IPS-15b (cell line): ENCODE data around the gene GMCL1.
"Not testable (repeated sequence)": the region's sequence is repeated elsewhere in the genome, so short reads cannot be mapped to it uniquely, and the experiment has no call there.

Source experiments
- H3K27me3 ChIP-seq: one replicate; pipeline ENCODE4 v1.6.1; 2013; ENCODE audit warnings: low read length; ENCODE audit not compliant: control insufficient read depth, insufficient read depth
- H3K36me3 ChIP-seq: one replicate; pipeline ENCODE4 v1.6.1; 2013; ENCODE audit warnings: low read length; ENCODE audit not compliant: control insufficient read depth, insufficient read depth
- H3K4me1 ChIP-seq: one replicate; pipeline ENCODE4 v1.6.1; 2013; ENCODE audit warnings: mild to moderate bottlenecking, low read length; ENCODE audit not compliant: control insufficient read depth, insufficient read depth
- H3K4me3 ChIP-seq: one replicate; pipeline ENCODE4 v1.5.1; 2013; ENCODE audit warnings: low read depth, low read length
- H3K9ac ChIP-seq: one replicate; pipeline ENCODE4 v1.6.1; 2013; ENCODE audit warnings: low read depth, mild to moderate bottlenecking, low read length
- H3K9me3 ChIP-seq: one replicate; pipeline ENCODE4 v1.6.1; 2013; ENCODE audit warnings: mild to moderate bottlenecking, low read length; ENCODE audit not compliant: control insufficient read depth, insufficient read depth

Gene GMCL1

GRCh38 chr2:69797235-69797634, 32.2 kb upstream of the GMCL1 start:
- Histone ChIP-seq H3K9ac (no peak overlapping the region), H3K36me3 (peaks cover 2% of the 10 kb centered on the region), H3K27me3 (no peaks in the 10 kb centered on the region), H3K9me3 (no peaks in the 10 kb centered on the region), H3K4me3 (no peak overlapping the region), H3K4me1 (peaks cover 13% of the 10 kb centered on the region)

- Histone ChIP-seq H3K36me3 (peaks cover 2% of the 10 kb centered on the region), H3K4me3 (no peak overlapping the region), H3K4me1 (peaks cover 13% of the 10 kb centered on the region), H3K27me3 (no peaks in the 10 kb centered on the region), H3K9ac (no peak overlapping the region), H3K9me3 (no peaks in the 10 kb centered on the region)
Measured at GRCh38 chr2:69797836-69798289, 31.6 kb upstream of the GMCL1 start.

DNA sequence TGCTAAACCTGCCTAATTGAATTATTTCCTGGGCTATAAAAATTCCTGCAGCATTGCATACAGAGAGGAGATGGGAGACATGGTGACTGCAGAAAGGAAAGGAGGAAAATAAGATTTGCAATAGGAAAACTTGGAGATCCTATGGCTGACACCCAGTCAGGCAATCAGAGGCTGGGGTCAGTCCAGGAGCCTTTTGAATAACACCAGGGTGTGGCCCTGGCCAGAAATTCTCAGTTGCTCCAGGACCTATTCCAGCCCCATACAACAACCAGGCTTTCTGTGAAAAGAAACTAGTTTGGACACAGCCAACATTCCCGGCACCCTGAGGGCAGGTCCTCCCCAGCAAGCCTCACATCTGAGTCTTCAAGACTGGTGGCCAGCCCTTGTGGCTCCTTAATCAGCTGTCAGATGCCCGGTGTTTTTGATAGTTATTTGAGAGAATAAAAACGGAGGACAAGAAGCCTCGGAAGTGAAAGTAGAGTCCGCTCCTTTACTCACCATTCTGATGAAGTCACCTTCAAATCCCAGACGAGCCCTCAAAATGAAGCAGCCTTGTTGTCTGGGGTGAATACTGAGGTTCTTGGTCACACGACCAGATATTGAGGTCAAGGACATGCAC, 31.1 kb upstream of the GMCL1 start:
- Histone ChIP-seq H3K4me3 (no peak overlapping the region), H3K27me3 (no peaks in the 10 kb centered on the region), H3K9me3 (no peaks in the 10 kb centered on the region), H3K9ac (no peak overlapping the region), H3K36me3 (peaks cover 2% of the 10 kb centered on the region), H3K4me1 (peaks cover 13% of the 10 kb centered on the region)

DNA sequence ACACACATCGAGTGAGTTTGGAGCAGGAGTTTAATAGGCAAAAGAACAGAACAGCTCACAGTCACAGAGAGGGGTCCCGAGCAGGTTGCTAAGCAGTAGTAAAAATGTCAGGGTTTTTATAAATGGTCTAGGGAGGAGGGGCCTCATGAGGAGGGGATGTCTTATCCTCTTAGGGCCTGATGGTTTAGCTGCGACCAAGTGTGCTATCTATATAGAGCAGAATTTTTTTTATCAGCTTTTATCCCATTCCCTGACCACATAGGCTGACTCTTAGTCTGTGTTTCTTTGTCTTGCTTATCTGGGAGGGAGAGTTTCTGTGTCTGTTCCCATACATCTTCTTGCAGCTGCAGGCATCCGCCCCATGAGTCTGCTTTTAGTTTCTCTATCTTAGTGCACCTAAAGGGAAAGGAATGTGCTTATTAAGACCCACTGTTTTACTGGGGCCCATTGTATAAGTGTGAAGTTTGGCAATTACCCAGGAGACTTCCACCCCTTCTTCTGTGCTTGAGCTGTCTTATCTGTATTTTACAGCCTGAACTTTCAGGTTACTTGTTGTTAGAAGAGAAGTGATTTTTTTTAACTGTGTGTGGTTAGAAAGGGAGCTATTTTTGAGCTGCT, 30.4 kb upstream of the GMCL1 start:
- Histone ChIP-seq H3K36me3 (peaks cover 2% of the 10 kb centered on the region), H3K4me3 (no peak overlapping the region), H3K9me3 (no peaks in the 10 kb centered on the region), H3K9ac (no peak overlapping the region), H3K27me3 (no peaks in the 10 kb centered on the region), H3K4me1 (peaks cover 13% of the 10 kb centered on the region)

DNA sequence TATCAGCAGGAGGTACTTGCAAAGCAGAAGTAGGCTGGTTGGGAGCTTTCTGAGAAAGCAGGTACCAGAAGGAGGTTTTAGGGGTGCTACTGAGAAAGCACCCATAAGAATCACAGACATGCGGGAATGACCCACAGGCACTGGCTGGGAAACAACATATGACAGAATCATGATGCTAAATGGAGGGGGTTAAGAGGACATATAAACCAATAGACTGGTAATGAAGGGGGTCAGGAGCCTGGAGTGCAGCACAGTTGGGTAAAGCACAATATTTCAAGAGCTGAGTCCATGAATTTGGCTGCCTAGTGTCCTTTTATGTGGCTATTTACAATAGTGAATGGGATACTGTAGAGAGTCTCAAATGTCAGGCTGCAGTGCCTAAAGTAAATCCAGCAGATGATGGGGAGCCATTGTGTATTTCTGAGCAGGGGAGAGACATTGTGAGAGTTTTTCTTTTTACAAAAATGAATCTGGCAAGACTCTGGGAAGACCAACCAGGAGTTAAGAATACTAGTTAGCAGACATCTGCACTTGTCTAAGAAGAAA, 27.6 kb upstream of the GMCL1 start:
- Histone ChIP-seq H3K4me1 (peaks cover 13% of the 10 kb centered on the region), H3K36me3 (peaks cover 2% of the 10 kb centered on the region), H3K9me3 (no peaks in the 10 kb centered on the region), H3K27me3 (no peaks in the 10 kb centered on the region), H3K9ac (no peak overlapping the region), H3K4me3 (no peak overlapping the region)

- not testable (repeated sequence) for H3K4me3 ChIP-seq, H3K36me3 ChIP-seq, H3K9me3 ChIP-seq, H3K9ac ChIP-seq, H3K27me3 ChIP-seq
- H3K4me1 ChIP-seq: peaks cover 12% of the 10 kb centered on the region
Measured at GRCh38 chr2:69802781-69803367, 26.6 kb upstream of the GMCL1 start.

DNA sequence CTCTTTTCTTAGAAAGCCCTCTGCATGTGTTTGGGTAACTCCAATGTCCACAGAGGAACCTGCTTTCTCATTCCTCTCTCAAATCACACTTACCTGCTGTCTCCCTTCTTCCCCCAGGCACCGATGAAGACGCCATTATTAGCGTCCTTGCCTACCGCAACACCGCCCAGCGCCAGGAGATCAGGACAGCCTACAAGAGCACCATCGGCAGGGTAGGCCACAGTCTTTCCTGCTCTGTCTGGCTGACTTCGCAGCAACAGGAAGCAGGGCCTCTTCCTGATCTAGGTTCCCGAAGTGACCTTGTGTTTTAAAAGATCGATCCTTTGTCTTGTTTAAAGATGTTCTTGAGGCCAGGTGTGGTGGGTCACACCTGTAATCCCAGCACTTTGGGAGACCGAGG, 25.0 kb upstream of the GMCL1 start:
- no peaks in the 10 kb centered on the region for H3K27me3 ChIP-seq
- no peaks in the 10 kb centered on the region for H3K36me3 ChIP-seq
- no peak overlapping the region for H3K9ac ChIP-seq
- H3K4me3 ChIP-seq: no peak overlapping the region
- no peaks in the 10 kb centered on the region for H3K9me3 ChIP-seq
- no peaks in the 10 kb centered on the region for H3K4me1 ChIP-seq

DNA sequence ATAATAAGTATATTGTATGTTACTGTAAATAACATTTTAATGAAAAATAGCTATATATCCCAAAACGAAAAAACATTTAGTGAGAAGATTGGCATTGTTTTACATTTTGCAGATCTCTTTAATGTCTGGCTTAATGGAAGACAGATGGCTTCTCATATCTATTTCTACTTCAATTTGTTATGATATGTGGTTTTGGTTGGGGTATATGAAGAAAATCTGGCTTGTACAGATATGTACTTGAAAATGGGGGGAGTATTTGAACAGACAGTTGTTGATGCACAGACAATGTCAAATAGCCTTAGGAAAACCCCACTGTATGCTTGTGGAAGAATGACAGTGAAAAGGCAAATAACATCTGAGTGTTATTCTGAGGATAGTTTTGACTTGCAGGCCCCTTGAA, 23.6 kb upstream of the GMCL1 start:
- no peaks in the 10 kb centered on the region for H3K9me3 ChIP-seq
- H3K4me1 ChIP-seq: no peaks in the 10 kb centered on the region
- H3K4me3 ChIP-seq: no peak overlapping the region
- H3K36me3 ChIP-seq: no peaks in the 10 kb centered on the region
- H3K27me3 ChIP-seq: no peaks in the 10 kb centered on the region
- no peak overlapping the region for H3K9ac ChIP-seq

- no peak overlapping the region for H3K4me3 ChIP-seq
- no peaks in the 10 kb centered on the region for H3K27me3 ChIP-seq
- H3K4me1 ChIP-seq: no peaks in the 10 kb centered on the region
- no peak overlapping the region for H3K9ac ChIP-seq
- H3K36me3 ChIP-seq: no peaks in the 10 kb centered on the region
- no peaks in the 10 kb centered on the region for H3K9me3 ChIP-seq
Measured at GRCh38 chr2:69807821-69808540, 21.5 kb upstream of the GMCL1 start.

- no peak overlapping the region for H3K4me3 ChIP-seq
- H3K36me3 ChIP-seq: no peaks in the 10 kb centered on the region
- H3K27me3 ChIP-seq: no peaks in the 10 kb centered on the region
- no peaks in the 10 kb centered on the region for H3K9me3 ChIP-seq
- H3K4me1 ChIP-seq: no peaks in the 10 kb centered on the region
- no peak overlapping the region for H3K9ac ChIP-seq
Measured at GRCh38 chr2:69810550-69810949, 18.9 kb upstream of the GMCL1 start.

- no peak overlapping the region for H3K4me3 ChIP-seq
- H3K9ac ChIP-seq: no peak overlapping the region
- no peaks in the 10 kb centered on the region for H3K9me3 ChIP-seq
- no peaks in the 10 kb centered on the region for H3K36me3 ChIP-seq
- peaks cover 4% of the 10 kb centered on the region for H3K4me1 ChIP-seq
- H3K27me3 ChIP-seq: no peaks in the 10 kb centered on the region
Measured at GRCh38 chr2:69811018-69811417, 18.4 kb upstream of the GMCL1 start.
